Measurements from ENCODE around the gene BMPER.

Gene BMPER

GRCh38 chr7:34104992-34105391 lies 199.7 kb downstream of the BMPER start:
- no peak for DNase-seq

- no peak for DNase-seq
Measured at GRCh38 chr7:34107276-34107675, 201.9 kb downstream of the BMPER start.

GRCh38 chr7:34108165-34108564 lies 202.8 kb downstream of the BMPER start:
- no peak for DNase-seq

GRCh38 chr7:34109936-34110780 lies 204.8 kb downstream of the BMPER start:
- DNase-seq, result no peak

GRCh38 chr7:34111031-34111430 lies 205.7 kb downstream of the BMPER start:
- DNase-seq, result no peak

GRCh38 chr7:34115503-34115902 lies 210.2 kb downstream of the BMPER start:
- no peak for DNase-seq

- DNase-seq, result no peak
Measured at GRCh38 chr7:34117573-34117972, 212.2 kb downstream of the BMPER start.

GRCh38 chr7:34121366-34121765 lies 216.0 kb downstream of the BMPER start:
- no peak for DNase-seq

GRCh38 chr7:34123316-34123715 lies 218.0 kb downstream of the BMPER start:
- no peak for DNase-seq

- no peak for DNase-seq
Measured at GRCh38 chr7:34124765-34125164, 219.4 kb downstream of the BMPER start.

GRCh38 chr7:34128762-34129161 lies 223.4 kb downstream of the BMPER start:
- no peak for DNase-seq

- no peak for DNase-seq
Measured at GRCh38 chr7:34130558-34131295, 225.4 kb downstream of the BMPER start.

- no peak for DNase-seq
Measured at GRCh38 chr7:34131371-34131770, 226.0 kb downstream of the BMPER start.

- no peak for DNase-seq
Measured at GRCh38 chr7:34133356-34133982, 228.1 kb downstream of the BMPER start.

GRCh38 chr7:34133983-34134782 lies 228.8 kb downstream of the BMPER start:
- no peak for DNase-seq

GRCh38 chr7:34135924-34136323 lies 230.6 kb downstream of the BMPER start:
- no peak for DNase-seq

- no peak for DNase-seq
Measured at GRCh38 chr7:34136698-34137097, 231.4 kb downstream of the BMPER start.

GRCh38 chr7:34137176-34137575 lies 231.8 kb downstream of the BMPER start:
- no peak for DNase-seq

GRCh38 chr7:34138483-34138882 lies 233.1 kb downstream of the BMPER start:
- no peak for DNase-seq

- DNase-seq, result no peak
Measured at GRCh38 chr7:34139086-34139485, 233.7 kb downstream of the BMPER start.

GRCh38 chr7:34140066-34140465 lies 234.7 kb downstream of the BMPER start:
- no peak for DNase-seq

- no peak for DNase-seq
Measured at GRCh38 chr7:34143402-34143801, 238.1 kb downstream of the BMPER start.

- DNase-seq, result no peak
Measured at GRCh38 chr7:34145603-34146002, 240.3 kb downstream of the BMPER start.
